SK-N-SH (cell line): ENCODE measurements around the gene ANO2. TPM values are rescaled to one million over a fixed set of nuclear protein-coding genes. Genes with fewer than 3 reads are reported as not detected.

ENCODE experiments used
- CTCF ChIA-PET: fragments of 300-600, 350-600 bp; formaldehyde crosslinking; extraction: SDS; loops from one replicate; lab custom pipeline; 2021; lab: Yijun Ruan, JAX
- POLR2A ChIA-PET: fragments of 350-600 bp; sonication (Branson Sonifier 250); formaldehyde crosslinking; extraction: SDS; loops from one replicate; lab custom pipeline; 2020; ENCODE audit warnings: antibody characterized with exemption, inconsistent platforms; lab: Yijun Ruan, JAX
- DNase-seq: peaks from one replicate; pipeline ENCODE4 v3.0.0; 2012
- H2AFZ ChIP-seq: fragments of 200-600 bp; sonication (generic); 2 replicates; pipeline ENCODE4 v1.8.1; 2016; ENCODE audit warnings: antibody characterized with exemption, mild to moderate bottlenecking, low read depth
- H3F3A ChIP-seq: fragments of 200-600 bp; sonication (generic); replicated peaks from 2 replicates; pipeline ENCODE3; 2016; ENCODE audit warnings: antibody characterized with exemption, mild to moderate bottlenecking; ENCODE audit not compliant: insufficient read depth
- H3K27ac ChIP-seq, 2 experiments: fragments of 200-500 bp in 1 of 2; fragments of 200-600 bp in 1 of 2; sonication (Bioruptor generic) in 1 of 2; sonication (generic), shearing (Covaris generic) in 1 of 2; 2 replicates each; pipeline versions ENCODE4 v1.5.1 to v1.6.1; 2014 to 2016; ENCODE audit warnings: low read depth in 2 of 2, inconsistent platforms in 1 of 2, low read length in 1 of 2, mild to moderate bottlenecking in 1 of 2, mixed read lengths in 1 of 2
- H3K27me3 ChIP-seq: fragments of 200-600 bp; sonication (generic), shearing (Covaris generic); 2 replicates; pipeline ENCODE4 v1.6.1; 2016; ENCODE audit warnings: mixed run types; ENCODE audit not compliant: insufficient read depth
- H3K36me3 ChIP-seq, 2 experiments: fragments of 200-500 bp in 1 of 2; fragments of 200-600 bp in 1 of 2; sonication (Bioruptor generic) in 1 of 2; sonication (generic) in 1 of 2; replicated peaks in 1 of 2; 2 replicates each; pipeline versions ENCODE3 to v1.5.1; 2014 to 2016; ENCODE audit warnings: low read length in 1 of 2, mild to moderate bottlenecking in 1 of 2; ENCODE audit not compliant: insufficient read depth in 2 of 2, control insufficient read depth in 1 of 2
- H3K4me1 ChIP-seq, 2 experiments: fragments of 200-500 bp in 1 of 2; fragments of 200-600 bp in 1 of 2; sonication (Bioruptor generic) in 1 of 2; sonication (generic), shearing (Covaris generic) in 1 of 2; 2 replicates each; pipeline versions ENCODE4 v1.5.1 to v1.6.1; 2014 to 2016; ENCODE audit warnings: low read depth in 1 of 2, low read length in 1 of 2, mixed run types in 1 of 2; ENCODE audit not compliant: insufficient read depth in 2 of 2, control insufficient read depth in 1 of 2
- H3K4me2 ChIP-seq: fragments of 200-600 bp; sonication (generic), shearing (Covaris generic); 2 replicates; pipeline ENCODE4 v1.6.1; 2017; ENCODE audit warnings: mixed run types
- H3K4me3 ChIP-seq, 2 experiments: fragments of 200-500 bp in 1 of 2; fragments of 200-600 bp in 1 of 2; sonication (Bioruptor generic) in 1 of 2; sonication (generic), shearing (Covaris generic) in 1 of 2; 2 replicates each; pipeline versions ENCODE4 v1.5.1 to v1.8.1; 2014 to 2016; ENCODE audit warnings: low read depth in 2 of 2, inconsistent platforms in 1 of 2, low read length in 1 of 2, mild to moderate bottlenecking in 1 of 2, mixed read lengths in 1 of 2, moderate library complexity in 1 of 2
- H3K79me2 ChIP-seq: fragments of 200-600 bp; sonication (generic); 2 replicates; pipeline ENCODE4 v1.8.1; 2017; ENCODE audit warnings: mild to moderate bottlenecking; ENCODE audit not compliant: insufficient read depth
- H3K9ac ChIP-seq: fragments of 200-600 bp; sonication (generic); 2 replicates; pipeline ENCODE4 v1.6.1; 2017; ENCODE audit warnings: mixed run types
- H3K9me2 ChIP-seq: fragments of 200-600 bp; sonication (generic); 2 replicates; pipeline ENCODE4 v1.6.1; 2017; ENCODE audit warnings: mixed run types
- H3K9me3 ChIP-seq: fragments of 200-600 bp; sonication (generic); 2 replicates; pipeline ENCODE4 v1.6.1; 2017; ENCODE audit warnings: mixed run types, mild to moderate bottlenecking, moderate library complexity
- H4K20me1 ChIP-seq: fragments of 200-600 bp; sonication (generic); 2 replicates; pipeline ENCODE4 v1.6.1; 2017; ENCODE audit warnings: mild to moderate bottlenecking, mixed run types; ENCODE audit not compliant: insufficient read depth
- CHD2 ChIP-seq: fragments of 150-350 bp; IDR thresholded peaks from 2 replicates; pipeline ENCODE4 v1.6.1; 2018; ENCODE audit warnings: low read length; ENCODE audit not compliant: partially characterized antibody
- ELF1 ChIP-seq: IDR thresholded peaks from 2 replicates; pipeline ENCODE4 v1.4.0; 2012
- EP300 ChIP-seq, 2 experiments: IDR thresholded peaks; 2 replicates each; pipeline versions ENCODE4 v1.4.0 to v1.6.1; 2012; ENCODE audit warnings: borderline replicate concordance in 1 of 2, low read depth in 1 of 2, low read length in 1 of 2
- FOSL2 ChIP-seq: IDR thresholded peaks from 2 replicates; pipeline ENCODE4 v1.4.0; 2012; ENCODE audit warnings: low read depth, mild to moderate bottlenecking, moderate library complexity, borderline replicate concordance
- FOXM1 ChIP-seq: IDR thresholded peaks from 2 replicates; pipeline ENCODE4 v1.4.0; 2012; ENCODE audit warnings: low read depth, mild to moderate bottlenecking
- GABPA ChIP-seq: IDR thresholded peaks from 2 replicates; pipeline ENCODE4 v1.4.0; 2012; ENCODE audit warnings: low read depth, mild to moderate bottlenecking
- JUND ChIP-seq: IDR thresholded peaks from 2 replicates; pipeline ENCODE4 v1.4.0; 2012
- MAX ChIP-seq: IDR thresholded peaks from 2 replicates; pipeline ENCODE4 v1.4.0; 2012; ENCODE audit warnings: low read depth
- MEF2A ChIP-seq: IDR thresholded peaks from 2 replicates; pipeline ENCODE4 v1.4.0; 2012; ENCODE audit warnings: low read depth, borderline replicate concordance
- MXI1 ChIP-seq: IDR thresholded peaks from 2 replicates; pipeline ENCODE4 v1.6.1; 2012; ENCODE audit warnings: mild to moderate bottlenecking, low read depth, low read length, improper control_type of control experiment
- PBX3 ChIP-seq: IDR thresholded peaks from 2 replicates; pipeline ENCODE4; 2012
- POLR2AphosphoS5 ChIP-seq: IDR thresholded peaks from 2 replicates; pipeline ENCODE4 v1.6.1; 2012; ENCODE audit warnings: low read depth, low read length
- RAD21 ChIP-seq: IDR thresholded peaks from 2 replicates; pipeline ENCODE4 v1.6.1; 2012; ENCODE audit warnings: mild to moderate bottlenecking, low read length
- RCOR1 ChIP-seq: fragments of 150-350 bp; IDR thresholded peaks from 2 replicates; pipeline ENCODE4 v1.6.1; 2017; ENCODE audit warnings: antibody characterized with exemption, low read length
- REST ChIP-seq: IDR thresholded peaks from 2 replicates; pipeline ENCODE4 v1.6.1; 2012; ENCODE audit warnings: mild to moderate bottlenecking, low read depth, low read length, moderate library complexity
- RFX5 ChIP-seq: IDR thresholded peaks from 2 replicates; pipeline ENCODE4 v1.6.1; 2012; ENCODE audit warnings: mild to moderate bottlenecking, improper control_type of control experiment, low read length
- RXRA ChIP-seq: IDR thresholded peaks from 2 replicates; pipeline ENCODE4 v1.4.0; 2012; ENCODE audit warnings: low read depth, mild to moderate bottlenecking, borderline replicate concordance
- SIN3A ChIP-seq: IDR thresholded peaks from 2 replicates; pipeline ENCODE4 v1.6.1; 2012; ENCODE audit warnings: low read depth, mild to moderate bottlenecking, low read length, moderate library complexity, borderline replicate concordance
- SMC3 ChIP-seq: IDR thresholded peaks from 2 replicates; pipeline ENCODE4 v1.6.1; 2012; ENCODE audit warnings: low read depth, low read length, improper control_type of control experiment
- TCF12 ChIP-seq: IDR thresholded peaks from 2 replicates; pipeline ENCODE4 v1.4.0; 2012
- TEAD4 ChIP-seq: IDR thresholded peaks from 2 replicates; pipeline ENCODE4 v1.4.0; 2012; ENCODE audit warnings: mild to moderate bottlenecking, borderline replicate concordance; ENCODE audit not compliant: insufficient read depth
- ZBTB33 ChIP-seq: IDR thresholded peaks from 2 replicates; pipeline ENCODE4 v1.4.0; 2012; ENCODE audit warnings: low read depth, borderline replicate concordance
- WGBS: methylation state at CpG from one replicate; pipeline ENCODE4 v1.1.6; 2017; ENCODE audit warnings: low lambda C conversion rate; 5-methylcytosine and 5-hydroxymethylcytosine counted together
- polyA plus RNA-seq, 3 experiments: library from polyadenylated mRNA; depleted of rRNA; stranded (reverse); fragments of >200 nt; gene quantifications; 2 replicates each; pipeline ENCODE4 v1.2.3, GENCODE V29; 2012

ANO2 gene
- polyA plus RNA-seq, 1 of the 3 experiments (the other 2 are of a cell fraction): not detected

- 7% methylated on average over 3 of the region's 3 CpGs for WGBS
- Histone ChIP-seq H3K4me1 (no peaks in the 10 kb centered on the region), H3K4me2 (no peak overlapping the region), H3K79me2 (no peaks in the 10 kb centered on the region), H3F3A (no peaks in the 10 kb centered on the region), H4K20me1 (no peaks in the 10 kb centered on the region), H3K36me3 (no peaks in the 10 kb centered on the region), H3K9ac (no peak overlapping the region)
- TF ChIP-seq TEAD4 (no peak), RCOR1 (no peak), POLR2AphosphoS5 (no peak), SIN3A (no peak), FOSL2 (no peak), RFX5 (no peak), ELF1 (no peak), EP300 (IDR thresholded peaks at IDR 0.05; ENCODE audit: borderline replicate concordance in 1 of 2, low read depth in 1 of 2, low read length in 1 of 2) (no peak), TCF12 (no peak), CHD2 (no peak), MXI1 (no peak), JUND (no peak), SMC3 (no peak), GABPA (no peak), RAD21 (no peak), MAX (no peak), PBX3 (no peak)
- TF ChIP-seq, all 33 proteins: peak for 0
- DNase-seq: no peak
- no peak overlapping the region for H2AFZ ChIP-seq
- POLR2A ChIA-PET: no interaction called here
- CTCF ChIA-PET: interaction anchor here (1.4 kb wide), 1 partner anchor 59 kb away, joined by 5 read pairs; no protein-coding TSS in a partner anchor
- no peaks in the 10 kb centered on the region for H3K9me2 ChIP-seq
- H3K27me3 ChIP-seq: peaks cover 26% of the 10 kb centered on the region
- H3K9me3 ChIP-seq: no peaks in the 10 kb centered on the region
- H3K4me3 ChIP-seq: no peak overlapping the region
- no peak overlapping the region for H3K27ac ChIP-seq
These were observed 259.1 kb downstream of the ANO2 start for GRCh38 chr12:5685935-5686334.

GRCh38 chr12:5684989-5685388 is 260.1 kb downstream of the ANO2 start:
- POLR2A ChIA-PET: no interaction called here
- Histone ChIP-seq H3K27ac (no peak overlapping the region), H3K4me1 (no peaks in the 10 kb centered on the region), H3K36me3 (no peaks in the 10 kb centered on the region), H3K9me2 (no peaks in the 10 kb centered on the region), H3K9ac (no peak overlapping the region), H3K4me3 (no peak overlapping the region), H3K27me3 (peaks cover 27% of the 10 kb centered on the region; the same call in 1 of the 2 replicates)
- CTCF ChIA-PET: interaction anchor here (1.4 kb wide), 1 partner anchor 60 kb away, joined by 5 read pairs; no protein-coding TSS in a partner anchor
- no peak for TF ChIP-seq FOXM1
- no peak for TF ChIP-seq CHD2
- no peak for TF ChIP-seq RFX5
- TF ChIP-seq JUND: no peak
- TF ChIP-seq REST: no peak
- TF ChIP-seq POLR2AphosphoS5: no peak
- TF ChIP-seq MAX: no peak
- TF ChIP-seq MXI1: no peak
- TF ChIP-seq MEF2A: no peak
- no peak for TF ChIP-seq EP300 (IDR thresholded peaks at IDR 0.05; ENCODE audit: borderline replicate concordance in 1 of 2, low read depth in 1 of 2, low read length in 1 of 2)
- no peak for TF ChIP-seq RXRA
- TF ChIP-seq SIN3A: no peak
- no peak for TF ChIP-seq ZBTB33
- TF ChIP-seq, all 33 proteins: peak for 0
- DNase-seq: no peak
- no peaks in the 10 kb centered on the region for H3F3A ChIP-seq
- no peaks in the 10 kb centered on the region for H3K79me2 ChIP-seq
- no peaks in the 10 kb centered on the region for H3K9me3 ChIP-seq
- H3K4me2 ChIP-seq: no peak overlapping the region
- 0% methylated on average over 1 of the region's 2 CpGs for WGBS
- no peak overlapping the region for H2AFZ ChIP-seq
- H4K20me1 ChIP-seq: no peaks in the 10 kb centered on the region
